ENCODE measurements around the gene PPM1E.

- TF ChIP-seq, protein P1, sequence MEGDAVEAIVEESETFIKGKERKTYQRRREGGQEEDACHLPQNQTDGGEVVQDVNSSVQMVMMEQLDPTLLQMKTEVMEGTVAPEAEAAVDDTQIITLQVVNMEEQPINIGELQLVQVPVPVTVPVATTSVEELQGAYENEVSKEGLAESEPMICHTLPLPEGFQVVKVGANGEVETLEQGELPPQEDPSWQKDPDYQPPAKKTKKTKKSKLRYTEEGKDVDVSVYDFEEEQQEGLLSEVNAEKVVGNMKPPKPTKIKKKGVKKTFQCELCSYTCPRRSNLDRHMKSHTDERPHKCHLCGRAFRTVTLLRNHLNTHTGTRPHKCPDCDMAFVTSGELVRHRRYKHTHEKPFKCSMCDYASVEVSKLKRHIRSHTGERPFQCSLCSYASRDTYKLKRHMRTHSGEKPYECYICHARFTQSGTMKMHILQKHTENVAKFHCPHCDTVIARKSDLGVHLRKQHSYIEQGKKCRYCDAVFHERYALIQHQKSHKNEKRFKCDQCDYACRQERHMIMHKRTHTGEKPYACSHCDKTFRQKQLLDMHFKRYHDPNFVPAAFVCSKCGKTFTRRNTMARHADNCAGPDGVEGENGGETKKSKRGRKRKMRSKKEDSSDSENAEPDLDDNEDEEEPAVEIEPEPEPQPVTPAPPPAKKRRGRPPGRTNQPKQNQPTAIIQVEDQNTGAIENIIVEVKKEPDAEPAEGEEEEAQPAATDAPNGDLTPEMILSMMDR (IDR thresholded peaks at IDR 0.05): no peak
- no peak for TF ChIP-seq POLR2AphosphoS5 (IDR thresholded peaks at IDR 0.05)
Measured at GRCh38 chr17:58789160-58789559, 33.5 kb downstream of the PPM1E start.

Measured in suprapubic skin (tissue), 3 donors.